ENCODE data around the gene DNAJC3. TPM values are rescaled to one million over a fixed set of nuclear protein-coding genes. Genes with fewer than 3 reads are reported as not detected.

Gene DNAJC3
- total and polyA plus RNA-seq, 2 of the 13 experiments (the other 11 are each of a cell fraction or from before 2014, with no cell fraction given), result 10.4 to 48.2 TPM

- TF ChIP-seq ZNF142 (CRISPR knock-in tag; IDR thresholded peaks at IDR 0.05), result no peak
- TF ChIP-seq SNAPC2 (CRISPR knock-in tag; IDR thresholded peaks at IDR 0.05), result no peak
- TF ChIP-seq PCBP2 (optimal IDR thresholded peaks at IDR 0.05; ENCODE audit: low read depth, low read length, poor library complexity, severe bottlenecking), result no peak
- TF ChIP-seq MYPOP (CRISPR knock-in tag; IDR thresholded peaks at IDR 0.05), result no peak
Observed at GRCh38 chr13:95752677-95753076, 75.7 kb downstream of the DNAJC3 start (continued).

DNA sequence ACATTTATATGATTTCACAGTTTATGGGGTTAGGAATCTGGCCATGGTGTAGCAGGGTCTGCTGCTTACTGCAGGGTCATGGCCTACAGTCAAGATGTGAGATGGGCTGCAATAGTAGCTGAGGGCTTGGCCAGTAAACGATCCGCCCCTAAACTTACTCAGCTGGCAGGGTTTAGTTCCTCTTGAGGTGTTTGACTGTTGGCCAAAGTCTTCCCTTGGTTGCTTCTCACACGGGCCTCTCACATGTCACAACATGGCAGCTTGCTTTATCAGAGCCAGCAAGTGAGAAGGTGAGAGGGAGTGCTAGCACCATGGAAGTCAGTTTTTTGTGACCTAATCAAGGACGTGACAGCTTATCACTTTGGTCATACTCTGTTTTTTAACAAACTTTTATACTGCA is 77.1 kb downstream of the DNAJC3 start:
- ATAC-seq (no peak), DNase-seq (ENCODE audit: low spot score) (no peak), FAIRE-seq (no peak)
- Histone ChIP-seq H3K9ac (ENCODE audit: insufficient read depth, low read depth, low read length) (no peak overlapping the region), H3K4me3 (replicated peaks in 1 of 3; ENCODE audit: insufficient read depth in 1 of 3, low read depth in 2 of 3, low read length in 3 of 3) (no peak overlapping the region), H2AFZ (ENCODE audit: low read length) (no peak overlapping the region), H3K9me3 (ENCODE audit: low read length) (no peaks in the 10 kb centered on the region), H3K4me1 (ENCODE audit: insufficient read depth, low read length) (no peaks in the 10 kb centered on the region), H3K4me2 (ENCODE audit: low read depth, low read length) (no peak overlapping the region), H3K36me3 (replicated peaks in 1 of 2; ENCODE audit: control insufficient read depth in 1 of 2, insufficient read depth in 2 of 2, low read length in 2 of 2) (peaks cover 0 to 2% of the 10 kb centered on the region in 2 experiments; a peak in 1 of 5 replicates), H4K20me1 (ENCODE audit: insufficient read depth, low read length) (no peaks in the 10 kb centered on the region; the same call in 1 of the 2 replicates), H3K27ac (ENCODE audit: extremely low read length, insufficient read depth, low read length) (no peak overlapping the region), H3K79me2 (ENCODE audit: insufficient read depth, low read length) (peaks cover 4% of the 10 kb centered on the region), H3K27me3 (ENCODE audit: control insufficient read depth in 1 of 2, insufficient read depth in 2 of 2, low read length in 2 of 2) (no peaks in the 10 kb centered on the region)
- intact Hi-C loops (cut with micrococcal nuclease; ENCODE audit: unreplicated experiment) (no loop called here), in situ Hi-C loops (cut with HindIII; ENCODE audit: extremely low pct_ligation_motif_present, low pct_unique_long_range_greater_than_20kb) (no loop called here)
- TF ChIP-seq ZNF326 (CRISPR knock-in tag; IDR thresholded peaks at IDR 0.05; ENCODE audit: borderline replicate concordance) (no peak), ZNF33B (CRISPR knock-in tag; IDR thresholded peaks at IDR 0.05) (no peak), HMG20A (CRISPR knock-in tag; IDR thresholded peaks at IDR 0.05; ENCODE audit: borderline replicate concordance) (no peak)
- WGBS (ENCODE audit: low lambda C conversion rate), result 95% methylated on average over 4 of the region's 4 CpGs
- no TSS peak for BruUV-seq (replicated peaks)
- ChIA-PET POLR2A (no interaction called here), CTCF (ENCODE audit: low intra/inter-chr PET ratio, low total read pairs) (no interaction called here)
